ENCODE results near the gene CRB3. TPM values are rescaled to one million over a fixed set of nuclear protein-coding genes. Genes with fewer than 3 reads are reported as not detected.
"Not testable (repeated sequence)": the region's sequence is repeated elsewhere in the genome, so short reads cannot be mapped to it uniquely, and the experiment has no call there.

CRB3 gene
- total RNA-seq, 1 donor from 2014 or later: not detected

GRCh38 chr19:6501740-6502648, 37.9 kb downstream of the CRB3 start, which contains the start of gene TUBB4A:
TSS of gene TUBB4A (minus strand) at chr19:6502309. CDS start at chr19:6502212, 97 bp downstream.
- H3K4me1 ChIP-seq (ENCODE audit: control insufficient read depth in 3 of 3, insufficient read depth in 3 of 3, low read length in 3 of 3): no peaks in the 10 kb centered on the region
- peak within 1 kb of the TSS in 1 of 3 donors; percentile 20 for H3K4me3 ChIP-seq (ENCODE audit: low read length in 3 of 3)
- H3K36me3 ChIP-seq (ENCODE audit: control insufficient read depth in 3 of 3, insufficient read depth in 3 of 3, low read length in 3 of 3): no peaks in the 10 kb centered on the region
- no peak within 1 kb of the TSS for H3K27ac ChIP-seq (ENCODE audit: low read depth, low read length)
- peaks cover 20 to 37% (median 22%) of the 10 kb centered on the region in 3 donors for H3K27me3 ChIP-seq (ENCODE audit: control insufficient read depth in 3 of 3, insufficient read depth in 3 of 3, low read length in 3 of 3)
- peak within 1 kb of the TSS in 1 of 3 donors; percentile 40 for H3K9ac ChIP-seq (ENCODE audit: low read depth in 1 of 3, low read length in 3 of 3)
- H3K9me3 ChIP-seq (ENCODE audit: control insufficient read depth in 3 of 3, low read length in 3 of 3): no peaks in the 10 kb centered on the region

DNA sequence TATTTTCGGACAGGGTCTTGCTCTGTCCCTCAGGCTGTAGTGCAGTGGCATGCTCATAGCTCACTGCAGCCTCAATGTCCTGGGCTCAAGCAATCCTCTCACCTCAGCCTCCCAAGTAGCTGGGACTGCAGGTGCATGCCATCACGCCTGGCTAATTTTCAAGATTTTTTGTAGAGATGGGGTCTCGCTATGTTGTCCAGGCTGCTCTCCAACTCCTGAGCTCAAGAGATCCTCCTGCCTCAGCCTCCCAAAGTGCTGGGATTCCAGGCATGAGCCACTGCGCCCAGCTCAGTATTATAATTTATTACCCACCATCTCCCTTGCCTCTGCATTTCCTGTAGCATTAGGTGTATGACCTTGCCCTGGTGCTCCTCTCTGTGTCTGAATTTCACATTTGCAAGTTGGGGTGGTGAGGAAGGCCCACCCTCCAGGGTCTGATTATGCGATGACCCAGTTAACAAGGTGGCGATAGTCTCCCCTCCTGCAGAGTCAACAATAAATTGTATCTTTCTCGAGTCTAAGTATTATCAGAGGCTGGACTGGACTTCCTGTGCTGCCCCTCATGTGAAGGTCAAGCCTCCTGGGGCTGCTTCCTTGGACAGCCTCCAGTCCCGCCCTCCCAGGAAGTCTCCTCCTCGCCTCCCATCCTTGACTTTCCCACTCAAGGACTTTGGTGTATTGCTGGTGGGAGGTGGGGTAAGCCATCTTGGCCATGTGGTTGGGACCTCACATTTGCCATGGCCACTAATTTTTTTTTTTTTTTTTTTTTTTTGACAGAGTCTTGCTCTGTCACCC, 39.5 kb downstream of the CRB3 start:
- H3K36me3 ChIP-seq (ENCODE audit: control insufficient read depth in 3 of 3, insufficient read depth in 3 of 3, low read length in 3 of 3): no peaks in the 10 kb centered on the region
- no peaks in the 10 kb centered on the region for H3K4me1 ChIP-seq (ENCODE audit: control insufficient read depth in 3 of 3, insufficient read depth in 3 of 3, low read length in 3 of 3)
- H3K9ac ChIP-seq (ENCODE audit: low read depth in 1 of 3, low read length in 3 of 3): no peak overlapping the region
- no peak overlapping the region for H3K4me3 ChIP-seq (ENCODE audit: low read length in 3 of 3)
- peaks cover 20 to 33% (median 22%) of the 10 kb centered on the region in 3 donors for H3K27me3 ChIP-seq (ENCODE audit: control insufficient read depth in 3 of 3, insufficient read depth in 3 of 3, low read length in 3 of 3)
- no peak overlapping the region for H3K27ac ChIP-seq (ENCODE audit: low read depth, low read length)
- no peaks in the 10 kb centered on the region for H3K9me3 ChIP-seq (ENCODE audit: control insufficient read depth in 3 of 3, low read length in 3 of 3)

DNA sequence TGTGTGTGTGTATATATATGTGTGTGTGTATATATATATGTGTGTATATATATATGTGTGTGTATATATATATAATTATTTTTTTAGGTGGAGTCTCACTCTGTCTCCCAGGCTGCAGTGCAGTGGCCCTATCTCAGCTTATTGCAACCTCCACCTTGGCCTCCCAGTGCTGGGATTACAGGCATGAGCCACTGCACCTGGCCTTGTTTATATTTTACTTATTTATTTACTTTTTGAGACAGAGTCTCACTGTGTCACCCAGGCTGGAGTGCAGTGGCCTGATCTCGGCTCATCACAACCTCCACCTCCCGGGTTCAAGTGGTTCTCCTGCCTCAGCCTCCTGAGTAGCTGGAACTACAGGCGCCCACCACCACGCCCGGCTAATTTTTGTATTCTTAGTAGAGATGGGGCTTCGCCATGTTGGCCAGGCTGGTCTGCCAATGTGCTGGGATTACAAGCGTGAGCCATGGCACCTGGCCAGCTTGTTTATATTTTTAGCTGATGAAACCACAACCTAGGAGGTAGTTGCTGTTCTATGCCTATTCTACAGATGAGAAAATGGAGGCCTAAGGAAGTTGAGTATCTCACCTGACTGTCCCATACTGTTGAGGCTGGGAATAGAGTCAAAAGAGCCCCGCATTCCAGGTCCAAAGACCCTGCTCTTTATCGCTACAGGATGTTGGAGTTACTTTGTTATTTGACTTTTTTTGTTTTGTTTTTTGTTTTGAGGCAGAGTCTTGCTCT, 44.1 kb downstream of the CRB3 start:
- not testable (repeated sequence) for H3K4me3 ChIP-seq (ENCODE audit: low read length in 3 of 3); H3K36me3 ChIP-seq (ENCODE audit: control insufficient read depth in 3 of 3, insufficient read depth in 3 of 3, low read length in 3 of 3); H3K9ac ChIP-seq (ENCODE audit: low read depth in 1 of 3, low read length in 3 of 3); H3K9me3 ChIP-seq (ENCODE audit: control insufficient read depth in 3 of 3, low read length in 3 of 3); H3K27me3 ChIP-seq (ENCODE audit: control insufficient read depth in 3 of 3, insufficient read depth in 3 of 3, low read length in 3 of 3); H3K4me1 ChIP-seq (ENCODE audit: control insufficient read depth in 3 of 3, insufficient read depth in 3 of 3, low read length in 3 of 3); H3K27ac ChIP-seq (ENCODE audit: low read depth, low read length)

DNA sequence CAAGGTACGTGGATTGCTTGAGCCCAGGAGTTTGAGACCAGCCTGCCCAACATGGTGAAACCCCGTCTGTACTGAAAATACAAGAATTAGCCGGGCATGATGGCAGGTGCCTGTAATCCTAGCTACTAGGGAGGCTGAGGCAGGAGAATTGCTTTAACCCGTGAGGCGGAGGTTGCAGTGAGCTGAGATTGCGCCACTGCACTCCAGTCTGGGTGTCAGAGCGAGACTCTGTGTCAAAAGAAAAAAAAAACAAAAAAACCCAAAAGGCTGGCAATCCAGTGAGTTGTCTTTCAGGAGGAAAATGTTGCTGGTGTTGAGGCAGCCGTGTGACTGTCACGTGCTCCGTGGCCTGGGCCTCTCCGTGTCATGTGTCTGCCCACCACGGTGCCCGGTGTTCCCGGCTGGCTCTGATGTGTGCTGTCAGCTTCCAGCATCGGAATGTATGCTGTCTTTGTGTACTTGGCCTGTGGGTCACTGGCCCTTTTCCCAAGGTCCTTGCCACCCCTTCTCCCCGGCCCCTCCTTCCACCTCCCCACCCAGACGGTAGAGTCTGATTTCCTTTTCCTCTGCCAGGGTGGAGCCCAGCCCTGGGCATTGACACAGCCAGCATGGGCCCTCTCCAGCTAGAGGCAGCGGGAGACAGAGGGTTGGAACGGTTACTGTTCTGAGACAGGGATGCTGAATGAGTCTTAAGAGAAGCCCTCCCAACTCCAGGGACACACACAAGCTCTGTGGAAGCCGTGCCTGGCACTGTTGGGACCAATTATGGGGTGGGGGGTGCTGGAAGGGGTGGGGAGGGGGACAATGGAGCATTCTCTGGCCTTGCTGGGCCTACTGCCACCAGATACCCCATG, 45.3 kb downstream of the CRB3 start:
- peak overlapping the region; percentile 45 for H3K27ac ChIP-seq (ENCODE audit: low read depth, low read length)

DNA sequence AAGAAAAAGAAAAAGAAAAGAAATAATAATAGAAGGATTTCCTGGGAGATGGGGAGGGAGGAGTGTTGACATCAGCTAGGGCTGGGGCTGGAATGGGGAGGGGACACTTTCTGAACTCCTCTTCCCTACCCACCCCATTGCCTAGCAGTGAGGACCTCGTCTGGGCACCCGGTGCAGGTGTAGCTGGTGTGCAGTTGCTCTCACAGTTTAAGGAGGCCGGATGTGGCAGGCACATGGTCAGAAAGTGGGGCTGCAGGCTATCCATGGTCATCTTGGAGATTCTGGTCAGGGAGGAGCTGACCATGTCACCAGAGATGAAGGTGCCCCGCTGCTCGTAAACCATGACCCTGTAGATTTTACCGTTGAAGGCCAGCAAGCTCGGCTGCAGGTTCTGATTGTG, 46.5 kb downstream of the CRB3 start:
- peaks cover 0 to 8% (median 0%) of the 10 kb centered on the region in 3 donors for H3K4me1 ChIP-seq (ENCODE audit: control insufficient read depth in 3 of 3, insufficient read depth in 3 of 3, low read length in 3 of 3)
- no peak overlapping the region for H3K9ac ChIP-seq (ENCODE audit: low read depth in 1 of 3, low read length in 3 of 3)
- H3K27me3 ChIP-seq (ENCODE audit: control insufficient read depth in 3 of 3, insufficient read depth in 3 of 3, low read length in 3 of 3): no peaks in the 10 kb centered on the region
- H3K36me3 ChIP-seq (ENCODE audit: control insufficient read depth in 3 of 3, insufficient read depth in 3 of 3, low read length in 3 of 3): no peaks in the 10 kb centered on the region
- H3K4me3 ChIP-seq (ENCODE audit: low read length in 3 of 3): no peak overlapping the region
- H3K27ac ChIP-seq (ENCODE audit: low read depth, low read length): no peak overlapping the region
- H3K9me3 ChIP-seq (ENCODE audit: control insufficient read depth in 3 of 3, low read length in 3 of 3): no peaks in the 10 kb centered on the region

More for the DNA sequence above, 45.3 kb downstream of the CRB3 start:
- Histone ChIP-seq H3K4me3 (ENCODE audit: low read length in 3 of 3) (no peak overlapping the region), H3K4me1 (ENCODE audit: control insufficient read depth in 3 of 3, insufficient read depth in 3 of 3, low read length in 3 of 3) (peaks cover 0 to 8% (median 0%) of the 10 kb centered on the region in 3 donors), H3K9ac (ENCODE audit: low read depth in 1 of 3, low read length in 3 of 3) (peak overlapping the region in 1 of 3 donors; percentile 40), H3K27me3 (ENCODE audit: control insufficient read depth in 3 of 3, insufficient read depth in 3 of 3, low read length in 3 of 3) (no peaks in the 10 kb centered on the region), H3K36me3 (ENCODE audit: control insufficient read depth in 3 of 3, insufficient read depth in 3 of 3, low read length in 3 of 3) (no peaks in the 10 kb centered on the region), H3K9me3 (ENCODE audit: control insufficient read depth in 3 of 3, low read length in 3 of 3) (no peaks in the 10 kb centered on the region)

GRCh38 chr19:6514089-6514488, 50.0 kb downstream of the CRB3 start:
- Histone ChIP-seq H3K4me3 (ENCODE audit: low read length in 3 of 3) (no peak overlapping the region), H3K4me1 (ENCODE audit: control insufficient read depth in 3 of 3, insufficient read depth in 3 of 3, low read length in 3 of 3) (peaks cover 11 to 23% (median 13%) of the 10 kb centered on the region in 3 donors), H3K36me3 (ENCODE audit: control insufficient read depth in 3 of 3, insufficient read depth in 3 of 3, low read length in 3 of 3) (no peaks in the 10 kb centered on the region), H3K9me3 (ENCODE audit: control insufficient read depth in 3 of 3, low read length in 3 of 3) (no peaks in the 10 kb centered on the region), H3K27me3 (ENCODE audit: control insufficient read depth in 3 of 3, insufficient read depth in 3 of 3, low read length in 3 of 3) (peaks cover 0 to 9% (median 0%) of the 10 kb centered on the region in 3 donors), H3K27ac (ENCODE audit: low read depth, low read length) (no peak overlapping the region), H3K9ac (ENCODE audit: low read depth in 1 of 3, low read length in 3 of 3) (no peak overlapping the region)

DNA sequence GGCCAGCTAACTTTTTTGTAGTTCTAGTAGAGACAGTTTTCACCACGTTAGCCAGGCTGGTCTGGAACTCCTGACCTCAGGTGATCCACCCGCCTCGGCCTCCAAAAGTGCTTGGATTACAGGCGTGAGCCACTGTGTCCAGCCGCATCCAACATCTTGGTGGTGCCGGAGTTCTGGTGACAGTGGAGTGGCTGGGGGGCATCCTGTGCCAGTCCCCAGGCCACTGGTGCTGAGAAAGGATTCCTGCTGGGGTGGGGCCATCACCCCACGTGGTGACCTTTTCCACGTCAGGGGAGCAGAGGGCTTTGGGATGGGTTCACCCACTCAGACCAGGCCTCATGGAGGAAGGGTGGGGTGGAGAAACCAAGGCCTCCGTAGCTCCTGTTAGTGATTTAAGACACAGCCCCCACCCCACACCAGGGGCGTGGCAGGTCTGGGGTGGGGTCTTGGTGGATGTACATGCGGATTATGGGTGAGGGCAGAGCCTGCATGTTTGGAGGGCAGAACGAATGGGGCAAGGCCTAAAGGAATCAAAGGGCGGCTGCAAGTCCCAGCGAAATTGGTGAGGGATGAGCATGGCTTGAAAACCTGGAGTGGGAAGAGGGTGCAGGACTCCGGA, 51.0 kb downstream of the CRB3 start:
- peaks cover 0 to 9% (median 0%) of the 10 kb centered on the region in 3 donors for H3K27me3 ChIP-seq (ENCODE audit: control insufficient read depth in 3 of 3, insufficient read depth in 3 of 3, low read length in 3 of 3)
- no peak overlapping the region for H3K4me3 ChIP-seq (ENCODE audit: low read length in 3 of 3)
- no peak overlapping the region for H3K9ac ChIP-seq (ENCODE audit: low read depth in 1 of 3, low read length in 3 of 3)
- no peak overlapping the region for H3K27ac ChIP-seq (ENCODE audit: low read depth, low read length)
- H3K9me3 ChIP-seq (ENCODE audit: control insufficient read depth in 3 of 3, low read length in 3 of 3): no peaks in the 10 kb centered on the region
- peaks cover 11 to 18% (median 13%) of the 10 kb centered on the region in 3 donors for H3K4me1 ChIP-seq (ENCODE audit: control insufficient read depth in 3 of 3, insufficient read depth in 3 of 3, low read length in 3 of 3)
- H3K36me3 ChIP-seq (ENCODE audit: control insufficient read depth in 3 of 3, insufficient read depth in 3 of 3, low read length in 3 of 3): no peaks in the 10 kb centered on the region

DNA sequence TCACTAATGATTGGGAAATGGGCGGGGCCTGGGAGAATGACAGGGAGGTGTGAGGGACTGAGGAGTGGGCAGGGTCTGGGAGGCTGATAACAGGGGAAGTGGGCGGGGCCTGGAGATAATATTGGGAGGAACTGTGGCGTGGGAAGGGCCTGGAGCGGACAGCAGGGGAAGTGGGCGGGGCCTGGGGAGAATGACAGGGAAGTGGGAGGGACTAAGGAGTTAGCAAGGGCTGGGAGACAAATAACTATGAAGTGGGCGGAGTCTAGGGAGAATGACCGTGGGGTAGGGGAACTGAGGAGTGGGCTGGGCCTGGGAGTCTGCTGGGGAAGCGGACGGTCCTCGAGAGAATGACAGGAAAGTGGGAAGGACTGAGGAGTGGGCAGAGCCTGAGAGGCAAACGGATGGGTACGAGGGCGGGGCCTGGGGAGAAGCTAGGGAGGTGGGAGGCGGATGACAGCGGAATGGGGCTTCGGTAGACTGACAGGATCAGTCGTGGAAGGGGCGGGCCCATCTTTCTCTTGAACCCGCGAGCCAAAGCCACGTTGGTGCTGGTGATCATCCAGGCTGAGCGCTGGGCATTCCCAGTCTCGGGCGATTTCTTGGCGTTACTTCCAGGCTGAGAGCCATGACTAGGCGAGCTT, 52.1 kb downstream of the CRB3 start:
- Histone ChIP-seq H3K4me1 (ENCODE audit: control insufficient read depth in 3 of 3, insufficient read depth in 3 of 3, low read length in 3 of 3) (peaks cover 11 to 18% (median 13%) of the 10 kb centered on the region in 3 donors), H3K27ac (ENCODE audit: low read depth, low read length) (peak overlapping the region; percentile 58), H3K4me3 (ENCODE audit: low read length in 3 of 3) (peak overlapping the region; percentile 79 to 89 (median 82)), H3K36me3 (ENCODE audit: control insufficient read depth in 3 of 3, insufficient read depth in 3 of 3, low read length in 3 of 3) (no peaks in the 10 kb centered on the region), H3K9me3 (ENCODE audit: control insufficient read depth in 3 of 3, low read length in 3 of 3) (no peaks in the 10 kb centered on the region), H3K9ac (ENCODE audit: low read depth in 1 of 3, low read length in 3 of 3) (peak overlapping the region; percentile 77 to 81 (median 79)), H3K27me3 (ENCODE audit: control insufficient read depth in 3 of 3, insufficient read depth in 3 of 3, low read length in 3 of 3) (peaks cover 0 to 14% (median 0%) of the 10 kb centered on the region in 3 donors)

All from skeletal muscle tissue (tissue), 4 donors.